Measurements from ENCODE around the gene CNTNAP2.

The CNTNAP2 gene

DNA sequence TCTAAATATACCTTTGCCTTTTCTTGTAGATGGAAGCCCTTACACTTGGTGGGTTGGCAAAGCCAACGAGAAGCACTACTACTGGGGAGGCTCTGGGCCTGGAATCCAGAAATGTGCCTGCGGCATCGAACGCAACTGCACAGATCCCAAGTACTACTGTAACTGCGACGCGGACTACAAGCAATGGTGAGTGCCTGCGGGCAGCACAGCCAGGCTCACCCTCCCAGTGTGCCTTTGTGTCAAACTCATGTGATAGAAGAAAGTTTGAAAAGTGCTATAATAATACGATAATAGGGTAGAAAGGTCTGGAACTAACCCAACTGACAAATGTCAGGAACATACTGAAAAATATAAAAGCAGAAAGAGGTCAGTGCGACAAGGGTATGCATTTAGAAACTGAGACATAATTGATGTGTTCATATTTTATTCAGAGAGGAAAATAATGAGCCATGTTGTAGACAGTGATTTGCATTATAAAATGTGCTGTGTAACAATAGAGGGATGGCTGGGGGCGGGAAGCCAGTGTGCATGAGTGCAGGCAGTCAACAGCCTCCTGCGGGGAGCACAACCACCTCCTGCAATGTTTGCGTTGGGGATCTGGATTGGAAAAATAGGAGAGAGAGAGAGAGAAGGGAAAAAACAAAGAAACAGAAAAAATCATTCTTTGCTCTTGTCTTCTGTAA lies 1787.1 kb downstream of the CNTNAP2 start:
- FAIRE-seq (no peak), DNase-seq (ENCODE audit: insufficient read length, low spot score) (no peak)
- TF ChIP-seq POU2F2 (IDR thresholded peaks at IDR 0.05; ENCODE audit: low read depth, low read length), result no peak
- TF ChIP-seq POLR2A (IDR thresholded peaks at IDR 0.05; ENCODE audit: low read depth, low read length), result no peak
- TF ChIP-seq POLR2AphosphoS5 (IDR thresholded peaks at IDR 0.05; ENCODE audit: low read depth, low read length), result no peak
- no peak for TF ChIP-seq PAX5 (IDR thresholded peaks at IDR 0.05; ENCODE audit: insufficient read depth, low read length, severe bottlenecking)
- TF ChIP-seq SPI1 (IDR thresholded peaks at IDR 0.05; ENCODE audit: low read depth, low read length), result no peak
- TF ChIP-seq TAF1 (IDR thresholded peaks at IDR 0.05; ENCODE audit: low read depth, low read length), result no peak

DNA sequence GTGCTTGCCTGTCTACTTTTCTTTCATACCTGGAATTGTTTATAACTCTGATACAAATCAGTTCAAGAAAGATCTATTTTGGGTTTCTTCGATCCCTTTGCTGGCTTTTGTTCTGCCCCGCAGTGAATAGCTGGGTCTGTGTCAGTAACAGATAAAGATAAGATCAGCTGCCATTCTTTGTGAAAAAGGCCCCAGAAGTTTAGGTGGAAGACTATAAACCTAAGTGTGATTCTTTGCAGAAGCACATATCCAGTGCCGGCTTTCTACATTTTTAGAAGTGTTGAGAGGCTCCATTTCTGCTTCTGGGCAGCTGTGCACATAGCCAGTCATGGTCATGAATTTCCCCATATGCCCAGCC lies 1787.6 kb downstream of the CNTNAP2 start:
- TF ChIP-seq POU2F2 (IDR thresholded peaks at IDR 0.05; ENCODE audit: low read depth, low read length) (no peak), SPI1 (IDR thresholded peaks at IDR 0.05; ENCODE audit: low read depth, low read length) (no peak), TAF1 (IDR thresholded peaks at IDR 0.05; ENCODE audit: low read depth, low read length) (no peak), PAX5 (IDR thresholded peaks at IDR 0.05; ENCODE audit: insufficient read depth, low read length, severe bottlenecking) (no peak), POLR2AphosphoS5 (IDR thresholded peaks at IDR 0.05; ENCODE audit: low read depth, low read length) (no peak), POLR2A (IDR thresholded peaks at IDR 0.05; ENCODE audit: low read depth, low read length) (no peak)
- DNase-seq (ENCODE audit: insufficient read length, low spot score) (no peak), FAIRE-seq (no peak)

DNA sequence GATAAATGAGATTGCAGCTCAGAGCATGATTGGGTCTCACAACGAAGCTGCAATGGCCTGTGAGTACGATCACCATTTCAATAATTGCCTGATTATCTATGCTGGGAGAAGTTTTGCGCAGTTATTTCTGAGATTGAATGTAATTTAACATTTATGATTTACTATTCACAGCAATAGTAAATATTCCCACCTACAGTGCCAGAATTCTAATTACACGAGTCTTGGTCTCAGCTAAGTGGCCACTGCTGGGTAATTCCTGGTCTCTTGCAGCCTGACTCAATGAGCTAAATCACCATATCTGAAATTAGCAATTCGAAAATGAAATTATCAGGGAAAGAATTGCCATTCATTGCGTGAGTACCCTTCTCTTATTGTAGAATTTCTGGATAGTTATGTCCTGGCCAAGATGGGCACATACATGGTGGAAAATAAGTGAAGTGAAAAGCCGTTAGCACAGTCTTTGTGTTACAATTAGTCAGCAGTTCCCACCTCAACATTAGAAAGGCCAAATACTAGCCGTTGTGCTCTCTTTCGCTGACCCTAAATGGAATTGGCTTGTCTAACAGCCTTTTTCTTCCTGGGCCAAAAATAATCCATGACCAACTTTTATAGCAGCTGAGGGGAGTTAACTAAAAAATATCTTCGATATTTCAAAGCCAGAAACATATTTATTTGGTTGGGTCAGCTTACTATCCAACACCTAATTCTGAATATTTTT lies 1793.0 kb downstream of the CNTNAP2 start:
- no peak for FAIRE-seq
- DNase-seq (ENCODE audit: insufficient read length, low spot score), result no peak
- no peak for TF ChIP-seq SPI1 (IDR thresholded peaks at IDR 0.05; ENCODE audit: low read depth, low read length)
- no peak for TF ChIP-seq POLR2A (IDR thresholded peaks at IDR 0.05; ENCODE audit: low read depth, low read length)
- no peak for TF ChIP-seq TAF1 (IDR thresholded peaks at IDR 0.05; ENCODE audit: low read depth, low read length)
- TF ChIP-seq POLR2AphosphoS5 (IDR thresholded peaks at IDR 0.05; ENCODE audit: low read depth, low read length), result no peak
- no peak for TF ChIP-seq POU2F2 (IDR thresholded peaks at IDR 0.05; ENCODE audit: low read depth, low read length)
- TF ChIP-seq PAX5 (IDR thresholded peaks at IDR 0.05; ENCODE audit: insufficient read depth, low read length, severe bottlenecking), result no peak

DNA sequence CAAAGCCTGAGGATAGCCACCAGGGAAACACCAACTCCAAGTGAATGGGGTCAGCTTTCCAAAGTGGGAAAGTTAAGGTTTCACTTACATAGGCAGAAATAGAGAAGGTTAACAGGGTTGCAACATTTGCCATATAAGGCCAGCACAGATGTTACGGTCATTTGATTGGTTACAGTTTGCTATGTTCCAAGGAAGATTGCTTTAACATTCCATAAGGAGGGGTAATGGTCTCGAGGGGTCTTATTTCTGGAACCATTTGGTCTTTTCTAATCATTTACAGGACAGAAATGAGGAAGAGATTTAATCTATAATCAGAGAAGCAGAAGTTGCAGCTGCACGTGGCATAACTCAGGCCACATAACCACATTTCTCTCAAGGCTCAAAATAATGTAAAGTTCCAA lies 1794.6 kb downstream of the CNTNAP2 start:
- FAIRE-seq, result no peak
- DNase-seq (ENCODE audit: insufficient read length, low spot score), result no peak
- no peak for TF ChIP-seq POLR2A (IDR thresholded peaks at IDR 0.05; ENCODE audit: low read depth, low read length)
- no peak for TF ChIP-seq POU2F2 (IDR thresholded peaks at IDR 0.05; ENCODE audit: low read depth, low read length)
- TF ChIP-seq PAX5 (IDR thresholded peaks at IDR 0.05; ENCODE audit: insufficient read depth, low read length, severe bottlenecking), result no peak
- TF ChIP-seq POLR2AphosphoS5 (IDR thresholded peaks at IDR 0.05; ENCODE audit: low read depth, low read length), result no peak
- no peak for TF ChIP-seq SPI1 (IDR thresholded peaks at IDR 0.05; ENCODE audit: low read depth, low read length)
- TF ChIP-seq TAF1 (IDR thresholded peaks at IDR 0.05; ENCODE audit: low read depth, low read length), result no peak

DNA sequence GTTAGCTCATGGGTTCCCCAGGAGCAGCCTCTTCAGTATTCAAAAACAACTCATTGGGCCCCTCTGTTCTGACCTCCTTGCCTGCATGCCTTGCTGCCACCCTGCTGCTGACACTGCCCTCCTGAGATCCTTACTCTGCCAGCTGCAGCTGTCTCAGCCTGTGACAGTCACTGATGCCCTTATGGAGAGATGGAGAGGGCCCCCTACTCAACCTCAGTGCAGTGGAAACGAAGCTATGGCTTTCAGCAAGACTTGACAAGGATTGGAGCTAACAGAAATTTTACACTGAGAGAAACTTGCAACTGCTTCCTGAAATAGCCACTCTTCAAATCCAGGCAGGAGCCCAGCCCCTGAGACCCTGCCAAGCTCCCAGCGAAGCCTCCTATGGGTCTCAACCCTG lies 1795.7 kb downstream of the CNTNAP2 start:
- DNase-seq (ENCODE audit: insufficient read length, low spot score) (no peak), FAIRE-seq (no peak)
- TF ChIP-seq POU2F2 (IDR thresholded peaks at IDR 0.05; ENCODE audit: low read depth, low read length) (no peak), TAF1 (IDR thresholded peaks at IDR 0.05; ENCODE audit: low read depth, low read length) (no peak), POLR2AphosphoS5 (IDR thresholded peaks at IDR 0.05; ENCODE audit: low read depth, low read length) (no peak), PAX5 (IDR thresholded peaks at IDR 0.05; ENCODE audit: insufficient read depth, low read length, severe bottlenecking) (no peak), POLR2A (IDR thresholded peaks at IDR 0.05; ENCODE audit: low read depth, low read length) (no peak), SPI1 (IDR thresholded peaks at IDR 0.05; ENCODE audit: low read depth, low read length) (no peak)

DNA sequence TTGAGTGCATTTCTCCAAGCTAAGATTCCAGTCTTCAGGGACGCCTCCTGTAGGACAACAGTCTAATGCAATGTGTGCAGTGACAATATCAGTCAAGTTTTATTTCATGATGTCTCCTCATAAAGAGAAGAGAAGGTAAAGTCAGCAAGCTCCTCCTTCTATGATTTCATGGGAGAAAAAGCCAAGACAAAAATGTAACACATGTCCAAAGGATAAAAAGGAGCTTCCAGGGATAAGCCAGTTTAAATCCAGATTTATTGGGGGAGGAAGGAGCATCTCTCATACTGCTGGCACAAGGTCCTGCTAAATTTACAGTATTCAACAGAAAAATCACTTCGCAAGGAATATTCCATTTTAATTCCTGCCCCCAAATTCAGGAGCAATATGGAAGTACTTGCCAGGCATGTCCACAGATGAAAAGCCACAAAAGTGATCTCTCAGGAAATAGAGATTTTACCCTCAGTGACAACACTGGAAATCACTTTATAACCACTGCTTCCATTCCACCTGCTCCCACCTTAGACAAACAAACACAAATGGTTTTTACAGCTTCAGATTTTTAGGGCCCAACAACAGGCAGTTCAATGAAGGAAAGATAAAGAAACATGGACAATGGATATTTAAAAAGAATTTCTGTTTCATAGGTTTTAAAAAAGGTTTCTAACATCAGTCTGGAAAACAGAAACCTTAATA lies 1796.5 kb downstream of the CNTNAP2 start:
- FAIRE-seq (no peak), DNase-seq (ENCODE audit: insufficient read length, low spot score) (no peak)
- TF ChIP-seq POLR2AphosphoS5 (IDR thresholded peaks at IDR 0.05; ENCODE audit: low read depth, low read length) (no peak), SPI1 (IDR thresholded peaks at IDR 0.05; ENCODE audit: low read depth, low read length) (no peak), POU2F2 (IDR thresholded peaks at IDR 0.05; ENCODE audit: low read depth, low read length) (no peak), TAF1 (IDR thresholded peaks at IDR 0.05; ENCODE audit: low read depth, low read length) (no peak), POLR2A (IDR thresholded peaks at IDR 0.05; ENCODE audit: low read depth, low read length) (no peak), PAX5 (IDR thresholded peaks at IDR 0.05; ENCODE audit: insufficient read depth, low read length, severe bottlenecking) (no peak)

DNA sequence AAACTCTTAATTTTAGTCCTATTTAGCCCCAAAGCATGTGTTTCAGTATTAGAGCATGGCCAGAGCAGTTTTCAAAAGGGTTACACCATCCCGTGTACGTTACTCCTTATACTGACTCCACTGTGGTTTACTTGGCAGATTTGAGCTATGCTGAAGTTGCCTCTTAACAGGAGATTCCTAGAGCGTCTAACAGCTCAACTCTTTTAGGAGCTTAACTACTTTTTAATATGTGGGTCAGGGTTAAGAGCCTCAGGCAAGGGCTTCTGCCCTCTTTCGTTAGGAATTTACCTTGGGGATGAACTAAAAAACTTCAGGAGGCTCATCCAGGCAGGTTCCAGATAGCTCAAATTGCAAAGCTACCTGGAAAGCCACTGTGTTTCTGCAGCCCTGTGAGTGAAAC lies 1799.2 kb downstream of the CNTNAP2 start:
- FAIRE-seq, result no peak
- no peak for DNase-seq (ENCODE audit: insufficient read length, low spot score)
- no peak for TF ChIP-seq POLR2AphosphoS5 (IDR thresholded peaks at IDR 0.05; ENCODE audit: low read depth, low read length)
- no peak for TF ChIP-seq SPI1 (IDR thresholded peaks at IDR 0.05; ENCODE audit: low read depth, low read length)
- TF ChIP-seq PAX5 (IDR thresholded peaks at IDR 0.05; ENCODE audit: insufficient read depth, low read length, severe bottlenecking), result no peak
- TF ChIP-seq POU2F2 (IDR thresholded peaks at IDR 0.05; ENCODE audit: low read depth, low read length), result no peak

DNA sequence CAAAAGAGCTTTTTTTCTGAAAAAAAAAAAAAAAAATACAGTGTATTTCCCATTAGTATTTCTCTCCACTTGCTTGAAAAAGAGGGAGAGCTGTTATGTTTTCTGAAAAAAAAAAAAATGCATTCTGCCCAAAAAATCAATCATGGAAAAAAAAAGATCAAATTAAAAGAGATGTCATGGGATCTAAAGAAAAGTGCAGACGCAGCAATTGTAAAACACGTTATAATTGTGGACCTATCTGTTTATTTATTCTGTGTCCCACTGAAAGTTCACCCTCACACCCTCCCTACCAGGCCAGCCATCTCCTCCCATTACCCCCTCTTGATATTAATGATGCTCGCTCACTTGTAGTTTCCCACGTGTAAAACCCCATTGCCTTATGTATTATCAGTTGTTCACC lies 1800.0 kb downstream of the CNTNAP2 start:
- FAIRE-seq (no peak), DNase-seq (ENCODE audit: insufficient read length, low spot score) (no peak)
- TF ChIP-seq SPI1 (IDR thresholded peaks at IDR 0.05; ENCODE audit: low read depth, low read length) (no peak), POLR2AphosphoS5 (IDR thresholded peaks at IDR 0.05; ENCODE audit: low read depth, low read length) (no peak), POU2F2 (IDR thresholded peaks at IDR 0.05; ENCODE audit: low read depth, low read length) (no peak), POLR2A (IDR thresholded peaks at IDR 0.05; ENCODE audit: low read depth, low read length) (no peak), PAX5 (IDR thresholded peaks at IDR 0.05; ENCODE audit: insufficient read depth, low read length, severe bottlenecking) (no peak)

DNA sequence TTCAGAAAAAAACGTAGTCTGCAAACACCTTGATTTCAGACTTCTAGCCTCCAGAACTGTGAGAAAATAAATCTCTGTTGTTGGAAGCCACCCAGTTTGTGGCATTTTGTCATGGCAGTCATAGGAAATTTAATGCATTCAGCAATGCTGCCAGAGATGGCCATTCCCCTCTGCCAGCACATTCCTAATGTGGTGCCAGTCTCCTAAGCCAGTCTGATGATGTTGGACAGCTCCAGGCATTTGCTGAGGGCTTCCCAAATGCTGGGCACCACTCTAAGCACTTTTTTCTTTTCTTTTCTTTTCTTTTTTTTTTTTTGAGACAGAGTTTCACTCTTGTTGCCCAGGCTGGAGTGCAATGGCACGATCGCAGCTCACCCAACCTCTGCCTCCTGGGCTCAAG lies 1807.2 kb downstream of the CNTNAP2 start:
- TF ChIP-seq TAF1 (IDR thresholded peaks at IDR 0.05; ENCODE audit: low read depth, low read length) (no peak), PAX5 (IDR thresholded peaks at IDR 0.05; ENCODE audit: insufficient read depth, low read length, severe bottlenecking) (no peak), POU2F2 (IDR thresholded peaks at IDR 0.05; ENCODE audit: low read depth, low read length) (no peak), POLR2AphosphoS5 (IDR thresholded peaks at IDR 0.05; ENCODE audit: low read depth, low read length) (no peak), POLR2A (IDR thresholded peaks at IDR 0.05; ENCODE audit: low read depth, low read length) (no peak), SPI1 (IDR thresholded peaks at IDR 0.05; ENCODE audit: low read depth, low read length) (no peak)
- FAIRE-seq, result no peak
- no peak for DNase-seq (ENCODE audit: insufficient read length, low spot score)
